Tibial nerve (tissue), 4 donors: ENCODE results near the gene ING5. TPM values are rescaled to one million over a fixed set of nuclear protein-coding genes. Genes with fewer than 3 reads are reported as not detected.

ENCODE experiments used
- DNase-seq, 2 donors: peaks; one replicate each; pipeline ENCODE4 v3.0.0-alpha.2; 2019; ENCODE audit warnings: low spot score in 2 of 2
- H3K27ac ChIP-seq, 4 donors: fragments of 200-600 bp; sonication (generic) in 3 of 4; one replicate each; pipeline ENCODE4 v1.5.1; 2017 to 2019; ENCODE audit warnings: mild to moderate bottlenecking in 1 of 4
- H3K27me3 ChIP-seq, 2 donors: fragments of 200-600 bp; sonication (generic) in 1 of 2; one replicate each; pipeline versions ENCODE4 v1.5.1 to v1.6.0; 2017 to 2019
- H3K36me3 ChIP-seq, 3 donors: fragments of 200-600 bp; sonication (generic); one replicate each; pipeline ENCODE4 v1.5.1; 2018 to 2019
- H3K4me1 ChIP-seq, 4 donors: fragments of 200-600 bp; sonication (generic) in 3 of 4; one replicate each; pipeline ENCODE4 v1.5.1; 2017 to 2019
- H3K4me3 ChIP-seq, 4 donors: fragments of 200-600 bp; sonication (generic) in 3 of 4; one replicate each; pipeline ENCODE4 v1.5.1; 2017 to 2019; ENCODE audit warnings: mild to moderate bottlenecking in 1 of 4, moderate library complexity in 1 of 4
- H3K9me3 ChIP-seq, 4 donors: fragments of 200-600 bp; sonication (generic) in 3 of 4; one replicate each; pipeline ENCODE4 v1.5.1; 2017 to 2019
- CTCF ChIP-seq, 5 experiments: fragments of 200-600 bp in 3 of 5; fragments of 450-650 bp in 2 of 5; sonication (generic) in 3 of 5; IDR thresholded peaks; one replicate each; pipeline ENCODE4 v1.5.1; 2016 to 2019; ENCODE audit warnings: antibody characterized with exemption in 5 of 5, mild to moderate bottlenecking in 3 of 5, moderate library complexity in 2 of 5
- EP300 ChIP-seq, 2 donors: sonication (generic); formaldehyde crosslinking; IDR thresholded peaks; one replicate each; pipeline ENCODE4 v1.6.1; 2017; ENCODE audit warnings: antibody characterized with exemption in 2 of 2, mild to moderate bottlenecking in 1 of 2
- POLR2A ChIP-seq, 2 donors: fragments of 450-650 bp; IDR thresholded peaks; one replicate each; pipeline ENCODE4 v1.6.1; 2017; ENCODE audit warnings: antibody characterized with exemption in 2 of 2, mild to moderate bottlenecking in 2 of 2, moderate library complexity in 2 of 2
- WGBS, 2 donors: methylation state at CpG; one replicate each; pipeline ENCODE4 v1.1.5; 2018; 5-methylcytosine and 5-hydroxymethylcytosine counted together
- total RNA-seq, 4 donors: library from RNA; depleted of rRNA; stranded (reverse); fragments of >200 nt; gene quantifications; one replicate each; pipeline ENCODE4 v1.1.0, GENCODE V29; 2016

The ING5 gene
- total RNA-seq, 4 donors from 2014 or later: 33.4 to 73.3 (median 56.2) TPM

- Histone ChIP-seq H3K4me3 (no peak overlapping the region), H3K36me3 (peaks cover 0 to 98% (median 0%) of the 10 kb centered on the region in 3 donors), H3K27ac (no peak overlapping the region), H3K27me3 (no peaks in the 10 kb centered on the region), H3K4me1 (peaks cover 0 to 12% (median 0%) of the 10 kb centered on the region in 4 donors), H3K9me3 (no peaks in the 10 kb centered on the region)
- WGBS, 2 donors: 87 to 88% methylated on average over 10 to 18 of the region's 18 CpGs
- TF ChIP-seq CTCF (IDR thresholded peaks at IDR 0.05): no peak
- no peak for TF ChIP-seq EP300 (IDR thresholded peaks at IDR 0.05)
- no peak for TF ChIP-seq POLR2A (IDR thresholded peaks at IDR 0.05)
- DNase-seq: no peak
These were observed 49.9 kb downstream of the ING5 start for GRCh38 chr2:241751776-241752175.

- TF ChIP-seq POLR2A (IDR thresholded peaks at IDR 0.05): no peak
- TF ChIP-seq EP300 (IDR thresholded peaks at IDR 0.05): no peak
- TF ChIP-seq CTCF (IDR thresholded peaks at IDR 0.05): no peak
- Histone ChIP-seq H3K9me3 (no peaks in the 10 kb centered on the region), H3K36me3 (peaks cover 0 to 98% (median 0%) of the 10 kb centered on the region in 3 donors), H3K4me1 (peaks cover 0 to 12% (median 0%) of the 10 kb centered on the region in 4 donors), H3K27ac (no peak overlapping the region), H3K27me3 (no peaks in the 10 kb centered on the region), H3K4me3 (no peak overlapping the region)
- WGBS, 2 donors: 88 to 100% methylated on average over 7 to 8 of the region's 14 CpGs
- no peak for DNase-seq
These were observed 50.4 kb downstream of the ING5 start for GRCh38 chr2:241752253-241752652.

GRCh38 chr2:241752689-241753276 lies 50.9 kb downstream of the ING5 start:
- 89 to 97% methylated on average over 15 to 20 of the region's 21 CpGs for WGBS, 2 donors
- H3K4me3 ChIP-seq: no peak overlapping the region
- peaks cover 0 to 98% (median 0%) of the 10 kb centered on the region in 3 donors for H3K36me3 ChIP-seq
- peaks cover 0 to 12% (median 0%) of the 10 kb centered on the region in 4 donors for H3K4me1 ChIP-seq
- DNase-seq: no peak
- TF ChIP-seq POLR2A (IDR thresholded peaks at IDR 0.05): no peak
- TF ChIP-seq CTCF (IDR thresholded peaks at IDR 0.05): no peak
- no peak for TF ChIP-seq EP300 (IDR thresholded peaks at IDR 0.05)
- H3K27ac ChIP-seq: no peak overlapping the region
- H3K9me3 ChIP-seq: no peaks in the 10 kb centered on the region
- no peaks in the 10 kb centered on the region for H3K27me3 ChIP-seq

- 93 to 96% methylated on average over 17 of the region's 17 CpGs for WGBS, 2 donors
- peaks cover 0 to 98% (median 0%) of the 10 kb centered on the region in 3 donors for H3K36me3 ChIP-seq
- H3K4me1 ChIP-seq: peaks cover 0 to 12% (median 0%) of the 10 kb centered on the region in 4 donors
- H3K4me3 ChIP-seq: no peak overlapping the region
- no peak for TF ChIP-seq POLR2A (IDR thresholded peaks at IDR 0.05)
- TF ChIP-seq CTCF (IDR thresholded peaks at IDR 0.05): no peak
- TF ChIP-seq EP300 (IDR thresholded peaks at IDR 0.05): no peak
- no peaks in the 10 kb centered on the region for H3K9me3 ChIP-seq
- DNase-seq: no peak
- H3K27ac ChIP-seq: no peak overlapping the region
- no peaks in the 10 kb centered on the region for H3K27me3 ChIP-seq
These were observed 51.7 kb downstream of the ING5 start for GRCh38 chr2:241753493-241753892.

GRCh38 chr2:241754042-241754441 lies 52.2 kb downstream of the ING5 start:
- Histone ChIP-seq H3K4me3 (no peak overlapping the region), H3K36me3 (peaks cover 0 to 98% (median 0%) of the 10 kb centered on the region in 3 donors), H3K9me3 (no peaks in the 10 kb centered on the region), H3K4me1 (peaks cover 0 to 12% (median 0%) of the 10 kb centered on the region in 4 donors), H3K27ac (no peak overlapping the region), H3K27me3 (no peaks in the 10 kb centered on the region)
- 94 to 97% methylated on average over 20 of the region's 20 CpGs for WGBS, 2 donors
- TF ChIP-seq CTCF (IDR thresholded peaks at IDR 0.05): no peak
- no peak for TF ChIP-seq POLR2A (IDR thresholded peaks at IDR 0.05)
- no peak for TF ChIP-seq EP300 (IDR thresholded peaks at IDR 0.05)
- no peak for DNase-seq
